ENCODE measurements around the gene GMPPA. TPM values are rescaled to one million over a fixed set of nuclear protein-coding genes. Genes with fewer than 3 reads are reported as not detected.

Gene GMPPA
- total and polyA plus RNA-seq, 4 donors: 18.8 to 48.9 (median 38.7) TPM

DNA sequence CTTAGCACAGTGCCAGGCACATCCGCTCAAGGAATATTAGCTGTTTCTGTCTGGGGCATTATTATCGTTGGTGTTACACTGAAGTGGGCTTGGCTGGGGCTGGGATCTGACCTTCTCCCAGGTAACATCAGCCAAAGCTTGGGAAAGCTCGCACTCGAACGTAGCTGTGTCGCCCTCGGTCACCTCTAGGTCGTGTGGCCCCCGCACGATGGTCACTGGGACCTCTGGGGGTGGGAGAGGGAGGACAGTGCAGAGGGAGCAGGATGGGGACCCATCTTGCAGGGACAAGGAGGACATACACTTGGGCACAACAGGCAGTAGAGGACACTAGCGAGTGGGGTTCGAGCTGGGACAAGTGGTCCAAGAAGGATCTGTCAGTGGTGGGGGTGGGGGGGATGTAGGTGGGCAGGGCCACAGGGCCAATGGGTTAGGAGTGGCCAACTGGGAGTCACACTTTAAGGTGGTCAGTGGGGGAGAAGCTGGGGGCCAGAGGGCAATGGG is 54.8 kb downstream of the GMPPA start:
- Histone ChIP-seq H3K4me1 (ENCODE audit: control insufficient read depth in 5 of 5, insufficient read depth in 5 of 5, low read length in 5 of 5) (peaks cover 0 to 10% (median 3%) of the 10 kb centered on the region in 5 donors), H3K9ac (ENCODE audit: insufficient read depth in 1 of 2, low read length in 2 of 2) (no peak overlapping the region), H3K27ac (ENCODE audit: low read depth in 1 of 2, low read length in 1 of 2) (no peak overlapping the region), H3K27me3 (ENCODE audit: control insufficient read depth in 3 of 3, insufficient read depth in 3 of 3, low read length in 2 of 3) (peaks cover 0 to 5% (median 3%) of the 10 kb centered on the region in 3 donors), H3K9me3 (ENCODE audit: control insufficient read depth in 4 of 4, insufficient read depth in 3 of 4, low read length in 3 of 4) (peaks cover 0 to 2% (median 0%) of the 10 kb centered on the region in 4 donors), H3K4me3 (no peak overlapping the region), H3K36me3 (ENCODE audit: control insufficient read depth in 4 of 4, insufficient read depth in 4 of 4, low read length in 4 of 4) (peaks cover 0 to 2% (median under 1%) of the 10 kb centered on the region in 4 donors)
- TF ChIP-seq, protein P1, sequence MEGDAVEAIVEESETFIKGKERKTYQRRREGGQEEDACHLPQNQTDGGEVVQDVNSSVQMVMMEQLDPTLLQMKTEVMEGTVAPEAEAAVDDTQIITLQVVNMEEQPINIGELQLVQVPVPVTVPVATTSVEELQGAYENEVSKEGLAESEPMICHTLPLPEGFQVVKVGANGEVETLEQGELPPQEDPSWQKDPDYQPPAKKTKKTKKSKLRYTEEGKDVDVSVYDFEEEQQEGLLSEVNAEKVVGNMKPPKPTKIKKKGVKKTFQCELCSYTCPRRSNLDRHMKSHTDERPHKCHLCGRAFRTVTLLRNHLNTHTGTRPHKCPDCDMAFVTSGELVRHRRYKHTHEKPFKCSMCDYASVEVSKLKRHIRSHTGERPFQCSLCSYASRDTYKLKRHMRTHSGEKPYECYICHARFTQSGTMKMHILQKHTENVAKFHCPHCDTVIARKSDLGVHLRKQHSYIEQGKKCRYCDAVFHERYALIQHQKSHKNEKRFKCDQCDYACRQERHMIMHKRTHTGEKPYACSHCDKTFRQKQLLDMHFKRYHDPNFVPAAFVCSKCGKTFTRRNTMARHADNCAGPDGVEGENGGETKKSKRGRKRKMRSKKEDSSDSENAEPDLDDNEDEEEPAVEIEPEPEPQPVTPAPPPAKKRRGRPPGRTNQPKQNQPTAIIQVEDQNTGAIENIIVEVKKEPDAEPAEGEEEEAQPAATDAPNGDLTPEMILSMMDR (IDR thresholded peaks at IDR 0.05; ENCODE audit: control extremely low read depth, extremely low read depth): no peak
- DNase-seq (no peak), ATAC-seq (ENCODE audit: insufficient read depth, low FRiP score) (no peak)
- 80 to 83% methylated on average over 12 of the region's 12 CpGs for WGBS, 2 donors

DNA sequence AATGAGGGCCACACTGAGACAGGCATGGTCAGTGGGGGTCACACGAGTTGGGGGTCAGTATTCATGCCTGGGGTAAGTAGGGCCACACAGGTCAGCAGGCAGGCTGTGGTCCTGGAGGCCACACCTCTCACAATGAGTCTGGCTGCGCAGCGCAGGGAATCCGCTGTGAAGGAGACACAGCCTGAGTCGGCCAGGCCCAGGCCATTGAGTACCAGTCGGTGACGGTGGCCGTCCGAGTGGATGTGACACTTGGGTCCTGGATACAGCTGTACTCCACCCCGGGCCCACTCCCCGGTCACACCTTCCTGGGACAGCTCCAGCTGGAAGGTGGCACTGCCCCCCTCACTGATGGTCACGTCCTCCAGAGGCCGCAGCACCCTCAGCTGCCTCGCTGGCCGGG is 55.7 kb downstream of the GMPPA start:
- H3K4me3 ChIP-seq: no peak overlapping the region
- peaks cover 0 to 10% (median 3%) of the 10 kb centered on the region in 5 donors for H3K4me1 ChIP-seq (ENCODE audit: control insufficient read depth in 5 of 5, insufficient read depth in 5 of 5, low read length in 5 of 5)
- TF ChIP-seq, protein P1 (IDR thresholded peaks at IDR 0.05; ENCODE audit: control extremely low read depth, extremely low read depth): no peak
- peaks cover 0 to 2% (median 0%) of the 10 kb centered on the region in 4 donors for H3K9me3 ChIP-seq (ENCODE audit: control insufficient read depth in 4 of 4, insufficient read depth in 3 of 4, low read length in 3 of 4)
- no peak overlapping the region for H3K9ac ChIP-seq (ENCODE audit: insufficient read depth in 1 of 2, low read length in 2 of 2)
- peaks cover 0 to 3% (median under 1%) of the 10 kb centered on the region in 4 donors for H3K36me3 ChIP-seq (ENCODE audit: control insufficient read depth in 4 of 4, insufficient read depth in 4 of 4, low read length in 4 of 4)
- peaks cover 0 to 5% (median 3%) of the 10 kb centered on the region in 3 donors for H3K27me3 ChIP-seq (ENCODE audit: control insufficient read depth in 3 of 3, insufficient read depth in 3 of 3, low read length in 2 of 3)
- H3K27ac ChIP-seq (ENCODE audit: low read depth in 1 of 2, low read length in 1 of 2): no peak overlapping the region
- ATAC-seq (ENCODE audit: insufficient read depth, low FRiP score): no peak
- DNase-seq: no peak
- WGBS, 2 donors: 94 to 95% methylated on average over 15 of the region's 15 CpGs

DNA sequence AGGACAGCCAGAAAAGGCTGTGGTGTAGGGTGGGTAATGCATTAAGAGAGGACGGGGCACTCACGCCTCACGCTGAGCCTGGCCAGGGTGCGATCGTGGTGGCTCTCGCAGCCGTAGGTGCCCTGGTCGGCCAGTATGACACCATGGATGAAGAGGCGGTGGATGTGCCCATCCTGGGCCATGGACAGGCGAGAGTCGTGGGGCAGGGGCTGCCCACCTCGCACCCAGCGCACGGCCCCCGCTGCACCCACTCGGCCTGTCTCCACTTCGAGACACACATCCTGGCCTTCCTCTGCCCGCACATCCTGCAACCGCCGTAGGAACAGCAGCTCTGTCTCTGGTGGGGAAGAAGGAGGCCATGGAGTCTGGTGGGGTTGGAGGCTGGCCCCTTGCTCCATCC is 57.3 kb downstream of the GMPPA start:
- DNase-seq: no peak
- TF ChIP-seq, protein P1 (IDR thresholded peaks at IDR 0.05; ENCODE audit: control extremely low read depth, extremely low read depth): no peak
- no peak overlapping the region for H3K4me3 ChIP-seq
- WGBS, 2 donors: 89 to 97% methylated on average over 20 of the region's 20 CpGs
- H3K27ac ChIP-seq (ENCODE audit: low read depth in 1 of 2, low read length in 1 of 2): no peak overlapping the region
- ATAC-seq (ENCODE audit: insufficient read depth, low FRiP score): no peak
- H3K27me3 ChIP-seq (ENCODE audit: control insufficient read depth in 3 of 3, insufficient read depth in 3 of 3, low read length in 2 of 3): peaks cover 0 to 5% (median 3%) of the 10 kb centered on the region in 3 donors
- peaks cover 0 to 4% (median under 1%) of the 10 kb centered on the region in 4 donors for H3K36me3 ChIP-seq (ENCODE audit: control insufficient read depth in 4 of 4, insufficient read depth in 4 of 4, low read length in 4 of 4)
- H3K9ac ChIP-seq (ENCODE audit: insufficient read depth in 1 of 2, low read length in 2 of 2): no peak overlapping the region
- H3K4me1 ChIP-seq (ENCODE audit: control insufficient read depth in 5 of 5, insufficient read depth in 5 of 5, low read length in 5 of 5): peaks cover 0 to 14% (median 3%) of the 10 kb centered on the region in 5 donors
- peaks cover 0 to 2% (median 0%) of the 10 kb centered on the region in 4 donors for H3K9me3 ChIP-seq (ENCODE audit: control insufficient read depth in 4 of 4, insufficient read depth in 3 of 4, low read length in 3 of 4)

Data from lung (tissue), 12 donors.